AG04449 (cell line): Measurements from ENCODE around the gene RLN3.

Experiments used
- CTCF ChIA-PET: fragments of 350-600 bp; formaldehyde crosslinking; extraction: SDS; loops from one replicate; lab custom pipeline; 2021; ENCODE audit warnings: antibody characterized with exemption; lab: Yijun Ruan, JAX
- POLR2A ChIA-PET: fragments of 400-600, 350-600 bp; formaldehyde crosslinking; extraction: SDS; loops from one replicate; lab custom pipeline; 2020; ENCODE audit warnings: antibody characterized with exemption, inconsistent platforms; lab: Yijun Ruan, JAX
- DNase-seq: peaks from one replicate; pipeline ENCODE4 v3.0.0-alpha.2; 2010; ENCODE audit warnings: low read depth, low spot score
- H3K4me3 ChIP-seq: 2 replicates; pipeline ENCODE4 v1.5.1; 2011; ENCODE audit warnings: low read depth, mild to moderate bottlenecking, control low read depth, low read length
- CTCF ChIP-seq: IDR thresholded peaks from one replicate; pipeline ENCODE4 v1.5.1; 2011; ENCODE audit warnings: mild to moderate bottlenecking, moderate library complexity, low read length, control low read depth, inconsistent platforms; ENCODE audit not compliant: insufficient read depth; ENCODE audit errors: missing control alignments

Gene RLN3

GRCh38 chr19:13990085-13990484, 37.9 kb upstream of the RLN3 start:
- CTCF ChIA-PET = no interaction called here
- POLR2A ChIA-PET = no interaction called here
- H3K4me3 ChIP-seq = no peak overlapping the region
- TF ChIP-seq CTCF = no peak
- DNase-seq = no peak

- POLR2A ChIA-PET = no interaction called here
- CTCF ChIA-PET = interaction anchor here (1.1 to 1.6 kb wide), 3 partner anchors 11 to 80 kb away, joined by 3 to 7 read pairs (median 4); partner anchors contain the start of gene MISP3
- H3K4me3 ChIP-seq = no peak overlapping the region
- no peak for TF ChIP-seq CTCF
- DNase-seq = no peak
Observed at GRCh38 chr19:13992025-13992424, 35.9 kb upstream of the RLN3 start.

- POLR2A ChIA-PET = no interaction called here
- H3K4me3 ChIP-seq = no peak overlapping the region
- no peak for DNase-seq
- no peak for TF ChIP-seq CTCF
- CTCF ChIA-PET = interaction anchor here (1.0 to 1.6 kb wide), 2 partner anchors 9 to 14 kb away, joined by 3 to 7 read pairs; no protein-coding TSS in a partner anchor
Observed at GRCh38 chr19:13993590-13994300, 34.2 kb upstream of the RLN3 start.

GRCh38 chr19:13995017-13995728, 32.8 kb upstream of the RLN3 start:
- no peak for TF ChIP-seq CTCF
- ChIA-PET POLR2A (no interaction called here), CTCF (interaction anchor here (0.6 to 0.8 kb wide), 2 partner anchors 8 to 11 kb away, joined by 3 read pairs; no protein-coding TSS in a partner anchor)
- DNase-seq = no peak
- no peak overlapping the region for H3K4me3 ChIP-seq

- H3K4me3 ChIP-seq = no peak overlapping the region
- no peak for TF ChIP-seq CTCF
- DNase-seq = no peak
- CTCF ChIA-PET = interaction anchor here (0.6 to 1.2 kb wide), 2 partner anchors 7 to 18 kb away, joined by 3 read pairs; no protein-coding TSS in a partner anchor
- POLR2A ChIA-PET = no interaction called here
Observed at GRCh38 chr19:13995878-13996765, 31.8 kb upstream of the RLN3 start.
